Right atrium auricular region (tissue), 2 donors: ENCODE data around the gene BCL2L1. TPM values are rescaled to one million over a fixed set of nuclear protein-coding genes. Genes with fewer than 3 reads are reported as not detected.
A peak's percentile ranks its signal among the peaks of the same experiment; 100 is the strongest.

Source experiments
- DNase-seq: peaks from one replicate; pipeline ENCODE4 v3.0.0-alpha.2; 2019; ENCODE audit warnings: low spot score
- H3K27ac ChIP-seq, 2 donors: fragments of 200-600 bp; sonication (generic); 1 replicate in 1 of 2; 2 replicates in 1 of 2; pipeline ENCODE4 v1.5.1; 2016 to 2019
- H3K27me3 ChIP-seq, 2 donors: fragments of 200-600 bp; sonication (generic); one replicate each; pipeline versions ENCODE4 v1.5.1 to v1.6.0; 2017 to 2019
- H3K36me3 ChIP-seq: fragments of 200-600 bp; sonication (generic); one replicate; pipeline ENCODE4 v1.5.1; 2016
- H3K4me1 ChIP-seq, 2 donors: fragments of 200-600 bp; sonication (generic); one replicate each; pipeline versions ENCODE4 v1.5.1 to v1.6.0; 2017 to 2019
- H3K4me3 ChIP-seq, 2 donors: fragments of 200-600 bp; sonication (generic); 1 replicate in 1 of 2; 2 replicates in 1 of 2; pipeline ENCODE4 v1.5.1; 2017 to 2019; ENCODE audit warnings: mild to moderate bottlenecking in 1 of 2, moderate library complexity in 1 of 2
- H3K9me3 ChIP-seq, 2 donors: fragments of 200-600 bp; sonication (generic); one replicate each; pipeline ENCODE4 v1.5.1; 2019
- CTCF ChIP-seq, 2 donors: fragments of 200-600 bp; sonication (generic); IDR thresholded peaks; one replicate each; pipeline ENCODE4 v1.5.1; 2019; ENCODE audit warnings: antibody characterized with exemption in 2 of 2
- total RNA-seq, 2 donors: library from RNA; depleted of rRNA; stranded (reverse); fragments of >200 nt; gene quantifications; one replicate each; pipeline ENCODE4 v1.1.0, GENCODE V29; 2016

BCL2L1 gene
- total RNA-seq, 2 donors from 2014 or later: 84.2 to 93.5 TPM

- Histone ChIP-seq H3K27ac (peak overlapping the region; percentile 73 to 88), H3K4me1 (peaks cover 0 to 79% of the 10 kb centered on the region in 2 donors), H3K9me3 (no peaks in the 10 kb centered on the region), H3K36me3 (no peaks in the 10 kb centered on the region), H3K27me3 (no peaks in the 10 kb centered on the region), H3K4me3 (no peak overlapping the region)
- TF ChIP-seq CTCF (IDR thresholded peaks at IDR 0.05): no peak
- DNase-seq: peak; percentile 79
Measured at GRCh38 chr20:31698803-31699718, 23.6 kb downstream of the BCL2L1 start.

GRCh38 chr20:31698243-31698802 lies 24.3 kb downstream of the BCL2L1 start:
- Histone ChIP-seq H3K27me3 (no peaks in the 10 kb centered on the region), H3K4me3 (no peak overlapping the region), H3K36me3 (no peaks in the 10 kb centered on the region), H3K4me1 (peaks cover 0 to 86% of the 10 kb centered on the region in 2 donors), H3K27ac (peak overlapping the region; percentile 73 to 88), H3K9me3 (no peaks in the 10 kb centered on the region)
- no peak for DNase-seq
- no peak for TF ChIP-seq CTCF (IDR thresholded peaks at IDR 0.05)

- Histone ChIP-seq H3K4me1 (peaks cover 0 to 79% of the 10 kb centered on the region in 2 donors), H3K27ac (peak overlapping the region; percentile 40 to 51), H3K9me3 (no peaks in the 10 kb centered on the region), H3K27me3 (no peaks in the 10 kb centered on the region), H3K4me3 (no peak overlapping the region), H3K36me3 (no peaks in the 10 kb centered on the region)
- peak; percentile 89 for DNase-seq
- no peak for TF ChIP-seq CTCF (IDR thresholded peaks at IDR 0.05)
Measured at GRCh38 chr20:31695849-31696804, 26.5 kb downstream of the BCL2L1 start.

- H3K4me1 ChIP-seq: peaks cover 0 to 75% of the 10 kb centered on the region in 2 donors
- peak overlapping the region; percentile 40 to 51 for H3K27ac ChIP-seq
- H3K9me3 ChIP-seq: no peaks in the 10 kb centered on the region
- no peak for TF ChIP-seq CTCF (IDR thresholded peaks at IDR 0.05)
- no peak for DNase-seq
- no peaks in the 10 kb centered on the region for H3K36me3 ChIP-seq
- no peak overlapping the region for H3K4me3 ChIP-seq
- H3K27me3 ChIP-seq: no peaks in the 10 kb centered on the region
Measured at GRCh38 chr20:31694842-31695593, 27.6 kb downstream of the BCL2L1 start.
